ENCODE measurements around the gene C19orf38. TPM values are rescaled to one million over a fixed set of nuclear protein-coding genes. Genes with fewer than 3 reads are reported as not detected.

C19orf38 gene
- total RNA-seq, 1 experiment from 2014 or later: not detected

- intact Hi-C loops (cut with micrococcal nuclease; ENCODE audit: unreplicated experiment): no loop called here
- no peak for DNase-seq
- CTCF ChIA-PET: interaction anchor here (0.6 kb wide), 1 partner anchor 8 kb away, joined by 3 read pairs; no protein-coding TSS in a partner anchor
- no peaks in the 10 kb centered on the region for H3K27me3 Mint-ChIP-seq (ENCODE audit: unreplicated experiment)
- H3K4me3 Mint-ChIP-seq (ENCODE audit: low read depth, unreplicated experiment): no peak overlapping the region
- TF ChIP-seq, protein P1, sequence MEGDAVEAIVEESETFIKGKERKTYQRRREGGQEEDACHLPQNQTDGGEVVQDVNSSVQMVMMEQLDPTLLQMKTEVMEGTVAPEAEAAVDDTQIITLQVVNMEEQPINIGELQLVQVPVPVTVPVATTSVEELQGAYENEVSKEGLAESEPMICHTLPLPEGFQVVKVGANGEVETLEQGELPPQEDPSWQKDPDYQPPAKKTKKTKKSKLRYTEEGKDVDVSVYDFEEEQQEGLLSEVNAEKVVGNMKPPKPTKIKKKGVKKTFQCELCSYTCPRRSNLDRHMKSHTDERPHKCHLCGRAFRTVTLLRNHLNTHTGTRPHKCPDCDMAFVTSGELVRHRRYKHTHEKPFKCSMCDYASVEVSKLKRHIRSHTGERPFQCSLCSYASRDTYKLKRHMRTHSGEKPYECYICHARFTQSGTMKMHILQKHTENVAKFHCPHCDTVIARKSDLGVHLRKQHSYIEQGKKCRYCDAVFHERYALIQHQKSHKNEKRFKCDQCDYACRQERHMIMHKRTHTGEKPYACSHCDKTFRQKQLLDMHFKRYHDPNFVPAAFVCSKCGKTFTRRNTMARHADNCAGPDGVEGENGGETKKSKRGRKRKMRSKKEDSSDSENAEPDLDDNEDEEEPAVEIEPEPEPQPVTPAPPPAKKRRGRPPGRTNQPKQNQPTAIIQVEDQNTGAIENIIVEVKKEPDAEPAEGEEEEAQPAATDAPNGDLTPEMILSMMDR (IDR thresholded peaks at IDR 0.05; ENCODE audit: unreplicated experiment): no peak
- H3K36me3 Mint-ChIP-seq (ENCODE audit: insufficient read depth, unreplicated experiment): peaks cover 23% of the 10 kb centered on the region
- no peaks in the 10 kb centered on the region for H3K9me3 Mint-ChIP-seq (ENCODE audit: low read depth, unreplicated experiment)
- BruUV-seq (replicated peaks): no TSS peak
- no peak overlapping the region for H3K27ac Mint-ChIP-seq (ENCODE audit: unreplicated experiment)
- no peaks in the 10 kb centered on the region for H3K4me1 Mint-ChIP-seq (ENCODE audit: low read depth, unreplicated experiment)
Measured at GRCh38 chr19:10815969-10816644, 32.1 kb upstream of the C19orf38 start.

- Mint-ChIP-seq H3K27ac (ENCODE audit: unreplicated experiment) (no peak overlapping the region), H3K4me1 (ENCODE audit: low read depth, unreplicated experiment) (no peaks in the 10 kb centered on the region), H3K36me3 (ENCODE audit: insufficient read depth, unreplicated experiment) (peaks cover 25% of the 10 kb centered on the region), H3K9me3 (ENCODE audit: low read depth, unreplicated experiment) (no peaks in the 10 kb centered on the region), H3K27me3 (ENCODE audit: unreplicated experiment) (no peaks in the 10 kb centered on the region), H3K4me3 (ENCODE audit: low read depth, unreplicated experiment) (no peak overlapping the region)
- CTCF ChIA-PET: interaction anchor here (0.6 kb wide), 1 partner anchor 9 kb away, joined by 3 read pairs; no protein-coding TSS in a partner anchor
- TF ChIP-seq, protein P1 (IDR thresholded peaks at IDR 0.05; ENCODE audit: unreplicated experiment): no peak
- intact Hi-C loops (cut with micrococcal nuclease; ENCODE audit: unreplicated experiment): no loop called here
- no TSS peak for BruUV-seq (replicated peaks)
- no peak for DNase-seq
Measured at GRCh38 chr19:10816691-10817090, 31.5 kb upstream of the C19orf38 start.

DNA sequence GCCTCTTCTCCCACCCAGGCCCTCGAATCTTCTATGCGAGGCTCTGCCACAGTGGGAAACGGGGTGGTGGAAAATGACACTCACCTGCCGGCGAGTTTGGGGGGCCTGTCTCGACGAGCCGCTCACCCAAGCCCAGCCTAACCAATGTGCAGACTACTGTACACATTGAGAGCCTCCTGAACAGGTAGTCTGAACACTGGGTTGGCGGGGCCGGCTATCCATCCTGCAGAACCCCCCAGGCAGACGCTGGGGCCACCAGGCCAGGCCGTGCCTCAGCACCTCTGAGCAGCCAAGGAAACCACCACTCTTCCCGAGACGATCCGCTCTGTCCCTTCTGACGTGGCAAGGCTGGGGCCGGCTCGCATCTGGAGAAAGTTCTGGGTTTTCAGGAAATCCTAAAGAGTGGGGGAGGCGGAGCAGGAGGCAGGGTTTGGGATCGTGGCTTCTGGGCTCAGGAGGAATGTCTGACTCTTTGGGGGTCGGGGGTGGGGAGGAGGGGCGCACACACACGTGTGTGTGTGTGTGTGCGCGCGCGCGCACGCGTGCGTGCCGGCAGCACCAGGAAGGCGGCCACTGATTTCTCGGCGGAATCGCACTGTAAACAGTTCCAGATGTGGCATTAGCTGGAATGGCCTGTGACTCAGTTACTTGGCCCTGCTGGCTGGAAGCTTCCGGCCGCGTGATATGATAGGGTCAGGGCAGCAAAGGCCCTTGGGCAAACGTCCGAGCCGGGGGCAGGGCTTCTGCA is 30.8 kb upstream of the C19orf38 start:
- intact Hi-C loops (cut with micrococcal nuclease; ENCODE audit: unreplicated experiment): no loop called here
- no peaks in the 10 kb centered on the region for H3K27me3 Mint-ChIP-seq (ENCODE audit: unreplicated experiment)
- no peak for DNase-seq
- H3K4me1 Mint-ChIP-seq (ENCODE audit: low read depth, unreplicated experiment): no peaks in the 10 kb centered on the region
- H3K27ac Mint-ChIP-seq (ENCODE audit: unreplicated experiment): no peak overlapping the region
- no peaks in the 10 kb centered on the region for H3K9me3 Mint-ChIP-seq (ENCODE audit: low read depth, unreplicated experiment)
- peaks cover 20% of the 10 kb centered on the region for H3K36me3 Mint-ChIP-seq (ENCODE audit: insufficient read depth, unreplicated experiment)
- H3K4me3 Mint-ChIP-seq (ENCODE audit: low read depth, unreplicated experiment): no peak overlapping the region
- CTCF ChIA-PET: interaction anchor here (0.5 kb wide), 1 partner anchor 44 kb away, joined by 7 read pairs; no protein-coding TSS in a partner anchor
- no TSS peak for BruUV-seq (replicated peaks)
- TF ChIP-seq, protein P1 (IDR thresholded peaks at IDR 0.05; ENCODE audit: unreplicated experiment): no peak

DNA sequence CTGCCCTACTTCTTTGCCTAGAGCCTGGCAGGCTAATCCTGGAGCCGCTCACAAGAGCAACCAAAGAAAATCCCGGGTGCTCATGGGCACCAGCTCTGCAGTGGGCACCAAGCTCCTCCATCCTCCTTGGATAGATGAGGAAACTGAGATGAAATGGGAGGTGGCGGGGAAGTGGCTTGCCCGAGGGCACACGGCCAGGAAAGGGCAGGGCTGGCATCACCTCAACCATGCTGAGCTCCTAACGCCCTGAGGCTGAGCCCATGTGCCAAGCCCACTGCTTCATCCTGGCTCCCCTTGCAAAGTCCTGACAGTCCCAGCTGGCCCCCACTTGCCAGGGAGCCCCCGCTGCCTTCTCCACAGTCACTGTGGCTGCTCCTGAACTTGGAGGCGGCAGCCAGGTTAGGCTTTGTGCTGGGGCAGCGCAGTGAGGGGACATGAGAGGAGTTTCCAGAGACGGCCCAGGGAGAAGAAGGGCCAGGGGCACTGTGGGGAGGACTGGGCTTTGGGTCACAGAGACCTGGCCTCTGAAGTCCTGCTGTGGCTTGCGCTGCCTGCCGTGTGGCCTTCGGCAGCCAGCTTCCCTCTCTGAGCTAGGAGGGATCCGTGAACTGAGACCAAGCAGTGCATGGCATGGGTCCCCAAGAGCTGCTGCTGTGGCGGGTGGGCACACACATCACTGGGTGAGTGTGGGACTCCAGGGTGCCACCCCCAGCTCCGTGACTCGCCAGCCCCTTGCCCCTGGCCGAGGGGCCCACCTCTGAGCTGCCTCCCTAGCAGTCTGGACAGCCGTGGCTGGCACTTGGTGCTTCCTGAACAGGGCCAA is 29.7 kb upstream of the C19orf38 start:
- Mint-ChIP-seq H3K4me3 (ENCODE audit: low read depth, unreplicated experiment) (no peak overlapping the region), H3K27me3 (ENCODE audit: unreplicated experiment) (no peaks in the 10 kb centered on the region), H3K9me3 (ENCODE audit: low read depth, unreplicated experiment) (no peaks in the 10 kb centered on the region), H3K4me1 (ENCODE audit: low read depth, unreplicated experiment) (no peaks in the 10 kb centered on the region), H3K36me3 (ENCODE audit: insufficient read depth, unreplicated experiment) (peaks cover 20% of the 10 kb centered on the region), H3K27ac (ENCODE audit: unreplicated experiment) (no peak overlapping the region)
- intact Hi-C loops (cut with micrococcal nuclease; ENCODE audit: unreplicated experiment): no loop called here
- BruUV-seq (replicated peaks): no TSS peak
- TF ChIP-seq, protein P1 (IDR thresholded peaks at IDR 0.05; ENCODE audit: unreplicated experiment): no peak
- no peak for DNase-seq
- CTCF ChIA-PET: interaction anchor here (0.5 kb wide), 1 partner anchor 45 kb away, joined by 7 read pairs; no protein-coding TSS in a partner anchor
